IMR-90 (cell line): ENCODE results near the gene TMEM19. TPM values are rescaled to one million over a fixed set of nuclear protein-coding genes. Genes with fewer than 3 reads are reported as not detected.

ENCODE experiments used
- ATAC-seq: fragments of 200-7000 bp; cut with Tn5 transposase; 2 replicates; pipeline ENCODE4 v1.9.1; 2020; ENCODE audit warnings: low read depth, mild to moderate bottlenecking, moderate library complexity
- BruUV-seq: library from RNA; stranded (reverse); fragments of 400-500 nt; replicated peaks from 2 replicates; lab custom pipeline; 2021; lab: Mats Ljungman, UMichigan
- CTCF ChIA-PET: fragments of 300-600 bp; formaldehyde crosslinking; extraction: SDS; loops from one replicate; lab custom pipeline; 2021; ENCODE audit warnings: antibody characterized with exemption; lab: Yijun Ruan, JAX
- POLR2A ChIA-PET: fragments of 300-600 bp; sonication (Branson Sonifier 250); formaldehyde crosslinking; loops from one replicate; lab custom pipeline; 2022; ENCODE audit warnings: antibody characterized with exemption; ENCODE audit not compliant: unreplicated experiment; lab: Charles Lee
- DNase-seq: peaks from one replicate; pipeline ENCODE4 v3.0.0; 2013
- H2AFZ ChIP-seq: replicated peaks from 2 replicates; pipeline ENCODE3; 2013; ENCODE audit warnings: low read length, mild to moderate bottlenecking; ENCODE audit not compliant: poor library complexity
- H2AK5ac ChIP-seq: 2 replicates; pipeline ENCODE4 v1.6.1; 2013; ENCODE audit warnings: low read depth, low read length, inconsistent platforms
- H2AK9ac ChIP-seq: replicated peaks from 2 replicates; pipeline ENCODE3; 2013; ENCODE audit warnings: mild to moderate bottlenecking, low read depth, low read length, moderate library complexity; ENCODE audit not compliant: poor library complexity
- H2BK120ac ChIP-seq: 2 replicates; pipeline ENCODE4 v1.6.1; 2013; ENCODE audit warnings: low read depth, low read length, inconsistent platforms
- H2BK15ac ChIP-seq: 3 replicates; pipeline ENCODE4 v1.6.1; 2013; ENCODE audit warnings: low read depth, low read length, inconsistent platforms
- H2BK20ac ChIP-seq: 2 replicates; pipeline ENCODE4 v1.6.1; 2013; ENCODE audit warnings: low read depth, mild to moderate bottlenecking, inconsistent platforms, low read length, moderate library complexity
- H2BK5ac ChIP-seq: 2 replicates; pipeline ENCODE4 v1.6.1; 2013; ENCODE audit warnings: mild to moderate bottlenecking, low read depth, low read length, inconsistent platforms; ENCODE audit not compliant: poor library complexity, severe bottlenecking
- H3K14ac ChIP-seq: replicated peaks from 2 replicates; pipeline ENCODE4 v1.6.1; 2013; ENCODE audit warnings: low read depth, low read length, inconsistent platforms
- H3K18ac ChIP-seq: 2 replicates; pipeline ENCODE4 v1.6.1; 2013; ENCODE audit warnings: low read depth, low read length, control low read depth
- H3K23ac ChIP-seq: 2 replicates; pipeline ENCODE4 v1.6.1; 2013; ENCODE audit warnings: low read depth, low read length, inconsistent platforms
- H3K27ac ChIP-seq: 2 replicates; pipeline ENCODE4 v1.5.1; 2013; ENCODE audit warnings: mild to moderate bottlenecking, control low read depth, low read length; ENCODE audit not compliant: insufficient read depth
- H3K27me3 ChIP-seq: 2 replicates; pipeline ENCODE4 v1.6.1; 2013; ENCODE audit warnings: low read length; ENCODE audit not compliant: control insufficient read depth, insufficient read depth
- H3K36me3 ChIP-seq: 2 replicates; pipeline ENCODE4 v1.6.1; 2013; ENCODE audit warnings: low read length, mixed read lengths; ENCODE audit not compliant: control insufficient read depth, insufficient read depth
- H3K4ac ChIP-seq: 2 replicates; pipeline ENCODE4 v1.6.1; 2013; ENCODE audit warnings: low read depth, low read length, inconsistent platforms
- H3K4me1 ChIP-seq: 2 replicates; pipeline ENCODE4 v1.6.1; 2013; ENCODE audit warnings: low read length, mixed read lengths; ENCODE audit not compliant: control insufficient read depth, insufficient read depth
- H3K4me2 ChIP-seq: 2 replicates; pipeline ENCODE4 v1.6.1; 2013; ENCODE audit warnings: low read depth, mild to moderate bottlenecking, control low read depth, low read length, moderate library complexity
- H3K4me3 ChIP-seq: 2 replicates; pipeline ENCODE4 v1.5.1; 2013; ENCODE audit warnings: low read depth, mild to moderate bottlenecking, control low read depth, low read length, moderate library complexity; ENCODE audit not compliant: insufficient read depth
- H3K56ac ChIP-seq: 2 replicates; pipeline ENCODE4 v1.6.1; 2013; ENCODE audit warnings: low read length, inconsistent platforms; ENCODE audit not compliant: insufficient read depth; ENCODE audit errors: extremely low read depth
- H3K79me1 ChIP-seq, 2 experiments: 2 replicates each; pipeline ENCODE4 v1.6.1; 2013; ENCODE audit warnings: low read length in 2 of 2, inconsistent platforms in 1 of 2, low read depth in 1 of 2
- H3K9ac ChIP-seq: 2 replicates; pipeline ENCODE4 v1.6.1; 2013; ENCODE audit warnings: low read depth, low read length, control low read depth
- H3K9me1 ChIP-seq: 2 replicates; pipeline ENCODE4 v1.6.1; 2013; ENCODE audit warnings: low read length, inconsistent platforms; ENCODE audit not compliant: insufficient read depth
- H3K9me3 ChIP-seq: 2 replicates; pipeline ENCODE4 v1.6.1; 2013; ENCODE audit warnings: low read length; ENCODE audit not compliant: control insufficient read depth, insufficient read depth
- H4K20me1 ChIP-seq: 2 replicates; pipeline ENCODE4 v1.6.1; 2013; ENCODE audit warnings: low read length, inconsistent platforms; ENCODE audit not compliant: insufficient read depth
- H4K5ac ChIP-seq: 2 replicates; pipeline ENCODE4 v1.6.1; 2013; ENCODE audit warnings: mild to moderate bottlenecking, low read depth, low read length, control low read depth
- H4K8ac ChIP-seq, 2 experiments: 2 replicates each; pipeline ENCODE4 v1.6.1; 2013; ENCODE audit warnings: low read depth in 2 of 2, low read length in 2 of 2, control low read depth in 1 of 2, inconsistent platforms in 1 of 2
- H4K91ac ChIP-seq: 2 replicates; pipeline ENCODE4 v1.6.1; 2013; ENCODE audit warnings: low read depth, low read length, inconsistent platforms; ENCODE audit not compliant: insufficient read depth
- CEBPB ChIP-seq: IDR thresholded peaks from 2 replicates; pipeline ENCODE4 v1.6.1; 2012; ENCODE audit warnings: low read depth, low read length, improper control_type of control experiment
- CTCF ChIP-seq: conservative IDR thresholded peaks from 2 replicates; pipeline ENCODE4 v1.5.1; 2012; ENCODE audit warnings: mild to moderate bottlenecking, low read depth, low read length, improper control_type of control experiment
- FOS ChIP-seq: fragments of 150-350 bp; IDR thresholded peaks from 2 replicates; pipeline ENCODE4 v1.6.1; 2016; ENCODE audit warnings: low read depth, low read length
- MAZ ChIP-seq: IDR thresholded peaks from 2 replicates; pipeline ENCODE4 v1.6.1; 2012; ENCODE audit warnings: low read depth, mild to moderate bottlenecking, low read length, improper control_type of control experiment, moderate library complexity, borderline replicate concordance
- MXI1 ChIP-seq: IDR thresholded peaks from 2 replicates; pipeline ENCODE4 v1.6.1; 2012; ENCODE audit warnings: low read depth, mild to moderate bottlenecking, low read length, moderate library complexity, borderline replicate concordance
- RAD21 ChIP-seq: IDR thresholded peaks from 2 replicates; pipeline ENCODE4 v1.6.1; 2012; ENCODE audit warnings: low read length, improper control_type of control experiment
- RFX5 ChIP-seq: IDR thresholded peaks from 2 replicates; pipeline ENCODE4 v1.8.0; 2012; ENCODE audit warnings: low read depth, mild to moderate bottlenecking, low read length, moderate library complexity
- WGBS, 2 experiments: methylation state at CpG; one replicate each; pipeline versions ENCODE4 v1.1.5 to v1.1.7; 2013; ENCODE audit warnings: missing lambda C conversion rate in 2 of 2; ENCODE audit not compliant: insufficient read length in 1 of 2; ENCODE audit errors: extremely low coverage in 2 of 2; 5-methylcytosine and 5-hydroxymethylcytosine counted together
- dilution Hi-C: fragments of 300-500 bp; cut with HindIII; formaldehyde crosslinking; loops from one replicate; pipeline ENCODE4 v1.14.3; 2018; ENCODE audit warnings: low sequenced_read_pairs; ENCODE audit not compliant: unreplicated experiment
- in situ Hi-C: fragments of 300-500 bp; cut with MboI; formaldehyde crosslinking; loops from 3 replicates; pipeline ENCODE4 v1.14.3; 2019; ENCODE audit warnings: low sequenced_read_pairs, inconsistent platforms, mixed read lengths
- intact Hi-C: fragments of 100-400 bp; cut with micrococcal nuclease; formaldehyde crosslinking; loops from 2 replicates; pipeline ENCODE4 v1.10.0; 2022
- polyA plus RNA-seq, 3 experiments: library from polyadenylated mRNA; depleted of rRNA; stranded (reverse); fragments of >200 nt; gene quantifications; 2 replicates each; pipeline ENCODE4 v1.2.3, GENCODE V29; 2012; ENCODE audit warnings: low replicate concordance in 1 of 3
- total RNA-seq: library from RNA; depleted of rRNA; stranded (reverse); fragments of >200 nt; gene quantifications from 2 replicates; pipeline ENCODE4 v1.2.3, GENCODE V29; 2012

TMEM19 gene
- total and polyA plus RNA-seq, 2 of the 4 experiments (the other 2 are of a cell fraction): 8.9 to 28.7 TPM

GRCh38 chr12:71744522-71745300, 58.8 kb downstream of the TMEM19 start:
- no peaks in the 10 kb centered on the region for H3K9me1 ChIP-seq
- H2BK15ac ChIP-seq: no peak overlapping the region
- H3K4ac ChIP-seq: no peak overlapping the region
- no peaks in the 10 kb centered on the region for H3K36me3 ChIP-seq
- no peak overlapping the region for H4K8ac ChIP-seq
- 86% methylated on average over 1 of the region's 5 CpGs; no CpG with 5 or more reads in 1 of the 2 experiments for WGBS, 2 experiments
- no peak for DNase-seq
- no peak overlapping the region for H3K18ac ChIP-seq
- H4K20me1 ChIP-seq: no peaks in the 10 kb centered on the region
- BruUV-seq: no TSS peak
- no peak overlapping the region for H3K27ac ChIP-seq
- H3K9ac ChIP-seq: no peak overlapping the region
- H3K56ac ChIP-seq: no peak overlapping the region
- H2BK5ac ChIP-seq: no peak overlapping the region
- H3K23ac ChIP-seq: no peak overlapping the region
- H2AK5ac ChIP-seq: no peak overlapping the region
- H3K4me1 ChIP-seq: no peaks in the 10 kb centered on the region
- no peak overlapping the region for H2BK20ac ChIP-seq
- POLR2A ChIA-PET: no interaction called here
- in situ Hi-C loops: loop anchor here (10.0 kb wide), 1 partner anchor 330 kb away; no protein-coding TSS in a partner anchor
- no peak overlapping the region for H2AK9ac ChIP-seq
- no peak overlapping the region for H3K4me2 ChIP-seq
- H2AFZ ChIP-seq: no peak overlapping the region
- ATAC-seq: no peak
- H3K14ac ChIP-seq: no peak overlapping the region
- H4K5ac ChIP-seq: no peak overlapping the region
- TF ChIP-seq CEBPB (no peak), RFX5 (no peak), MXI1 (no peak), CTCF (no peak), MAZ (no peak), FOS (no peak), RAD21 (no peak)
- no peak overlapping the region for H3K4me3 ChIP-seq
- H3K9me3 ChIP-seq: no peaks in the 10 kb centered on the region
- CTCF ChIA-PET: no interaction called here
- H3K27me3 ChIP-seq: peaks cover 11% of the 10 kb centered on the region
- dilution Hi-C loops: no loop called here
- intact Hi-C loops: loop anchor here (5.0 to 10.0 kb wide), 3 partner anchors 82 to 190 kb away; partner anchors contain the start of genes THAP2 and ZFC3H1
- no peak overlapping the region for H2BK120ac ChIP-seq
- no peaks in the 10 kb centered on the region for H3K79me1 ChIP-seq
- H4K91ac ChIP-seq: no peak overlapping the region
